B cell (primary cell): Measurements from ENCODE around the gene WAC. TPM values are rescaled to one million over a fixed set of nuclear protein-coding genes. Genes with fewer than 3 reads are reported as not detected.

Source experiments
- ATAC-seq: fragments of 200-7000 bp; cut with Tn5 transposase; one replicate; pipeline ENCODE4 v1.10.0; 2021; ENCODE audit warnings: low read depth, mild to moderate bottlenecking, moderate number of reproducible peaks, moderate library complexity
- CTCF ChIA-PET: fragments of 350-600 bp; sonication (Branson Sonifier 250); formaldehyde crosslinking; loops from one replicate; lab custom pipeline; 2021; ENCODE audit warnings: antibody characterized with exemption, inconsistent platforms; lab: Charles Lee
- POLR2A ChIA-PET: fragments of 350-600 bp; sonication (Branson Sonifier 250); formaldehyde crosslinking; loops from one replicate; lab custom pipeline; 2021; ENCODE audit warnings: antibody characterized with exemption; lab: Charles Lee
- DNase-seq: peaks from one replicate; pipeline ENCODE4 v3.0.0; 2013
- H2AFZ ChIP-seq: 2 replicates; pipeline ENCODE4 v1.6.1; 2012; ENCODE audit warnings: mild to moderate bottlenecking, low read depth, low read length; ENCODE audit not compliant: insufficient read depth, poor library complexity, severe bottlenecking
- H3K27ac ChIP-seq, 2 donors: 1 replicate in 1 of 2; 2 replicates in 1 of 2; pipeline ENCODE4 v1.5.1; 2012 to 2013; ENCODE audit warnings: low read length in 2 of 2, mild to moderate bottlenecking in 2 of 2, moderate library complexity in 1 of 2
- H3K27me3 ChIP-seq, 4 experiments: fragments of 200-600 bp in 1 of 4; sonication (generic) in 1 of 4; replicated peaks in 1 of 4; 1 replicate in 2 of 4; 2 replicates in 2 of 4; pipeline versions ENCODE4 v1.6.1 to v1.7.0; 2013 to 2016; ENCODE audit warnings: low read length in 3 of 4, mild to moderate bottlenecking in 2 of 4, mixed read lengths in 1 of 4, moderate library complexity in 1 of 4; ENCODE audit not compliant: insufficient read depth in 4 of 4, control insufficient read depth in 3 of 4; ENCODE audit errors: control extremely low read depth in 1 of 4
- H3K36me3 ChIP-seq, 2 experiments: replicated peaks in 1 of 2; 1 replicate in 1 of 2; 2 replicates in 1 of 2; pipeline versions ENCODE4 v1.6.1 to v1.7.1; 2013; ENCODE audit warnings: low read length in 1 of 2; ENCODE audit not compliant: insufficient read depth in 2 of 2, control insufficient read depth in 1 of 2; ENCODE audit errors: control extremely low read depth in 1 of 2, extremely low read depth in 1 of 2
- H3K4me1 ChIP-seq, 2 donors: fragments of 200-600 bp in 1 of 2; sonication (generic) in 1 of 2; 1 replicate in 1 of 2; 2 replicates in 1 of 2; pipeline versions ENCODE4 v1.5.1 to v1.6.1; 2013 to 2017; ENCODE audit warnings: low read length in 2 of 2; ENCODE audit not compliant: control insufficient read depth in 2 of 2, insufficient read depth in 2 of 2
- H3K4me2 ChIP-seq: replicated peaks from 2 replicates; pipeline ENCODE3; 2012; ENCODE audit warnings: mild to moderate bottlenecking, low read depth, low read length; ENCODE audit not compliant: poor library complexity, severe bottlenecking
- H3K4me3 ChIP-seq, 5 experiments: fragments of 200-600 bp in 1 of 5; sonication (generic) in 1 of 5; 1 replicate in 3 of 5; 2 replicates in 2 of 5; pipeline versions ENCODE4 v1.5.1 to v1.7.0; 2011 to 2016; ENCODE audit warnings: low read length in 4 of 5, mild to moderate bottlenecking in 4 of 5, low read depth in 2 of 5, control low read depth in 1 of 5, moderate library complexity in 1 of 5; ENCODE audit not compliant: insufficient read depth in 1 of 5; ENCODE audit errors: control extremely low read depth in 1 of 5, extremely low read depth in 1 of 5
- H3K79me2 ChIP-seq: fragments of 200-600 bp; sonication (generic); one replicate; pipeline ENCODE4 v1.6.0; 2016; ENCODE audit warnings: low read length; ENCODE audit not compliant: control insufficient read depth, insufficient read depth
- H3K9ac ChIP-seq: fragments of 200-600 bp; sonication (generic); 2 replicates; pipeline ENCODE4 v1.6.1; 2017; ENCODE audit warnings: mild to moderate bottlenecking, low read length, moderate library complexity
- H3K9me3 ChIP-seq, 3 donors: one replicate each; pipeline versions ENCODE4 v1.6.1 to v1.7.1; 2013; ENCODE audit warnings: low read length in 2 of 3; ENCODE audit not compliant: control insufficient read depth in 2 of 3, insufficient read depth in 1 of 3; ENCODE audit errors: control extremely low read depth in 1 of 3
- H4K20me1 ChIP-seq: 2 replicates; pipeline ENCODE4 v1.6.0; 2012; ENCODE audit warnings: mild to moderate bottlenecking, low read length; ENCODE audit not compliant: insufficient read depth, control insufficient read depth, poor library complexity, severe bottlenecking
- H3K27ac Mint-ChIP-seq: one replicate; pipeline ENCODE4 v1.8.0; 2021; ENCODE audit warnings: mixed read lengths
- H3K27me3 Mint-ChIP-seq: one replicate; pipeline ENCODE4 v1.8.0; 2021; ENCODE audit warnings: mixed read lengths
- H3K4me1 Mint-ChIP-seq: one replicate; pipeline ENCODE4 v1.8.0; 2021; ENCODE audit warnings: mixed read lengths
- H3K4me3 Mint-ChIP-seq: one replicate; pipeline ENCODE4 v1.8.0; 2021; ENCODE audit warnings: mixed read lengths
- H3K9me3 Mint-ChIP-seq: one replicate; pipeline ENCODE4 v1.8.0; 2022; ENCODE audit warnings: mixed read lengths; ENCODE audit not compliant: insufficient read depth
- EZH2 ChIP-seq: IDR thresholded peaks from 2 replicates; pipeline ENCODE4 v1.6.1; 2012; ENCODE audit warnings: borderline replicate concordance, low read depth, mild to moderate bottlenecking, moderate library complexity, low read length; ENCODE audit not compliant: insufficient read depth, poor library complexity, severe bottlenecking
- WGBS: methylation state at CpG from one replicate; pipeline ENCODE4 v1.1.5; 2013; ENCODE audit warnings: missing lambda C conversion rate; ENCODE audit not compliant: insufficient coverage; 5-methylcytosine and 5-hydroxymethylcytosine counted together
- intact Hi-C: fragments of 100-400 bp; cut with micrococcal nuclease; formaldehyde crosslinking; loops from one replicate; pipeline ENCODE4 v1.10.0; 2022
- polyA plus RNA-seq: library from polyadenylated mRNA; depleted of rRNA; stranded (reverse); fragments of >200 nt; gene quantifications from 2 replicates; pipeline ENCODE4 v1.2.3, GENCODE V29; 2012
- total RNA-seq, 2 donors: library from RNA; stranded (reverse); fragments of 120-200 nt in 1 of 2; gene quantifications; 1 replicate in 1 of 2; 2 replicates in 1 of 2; pipeline versions ENCODE4 v1.2.3 to v1.2.4, GENCODE V29; 2013 to 2022
- TF ChIP-seq, protein P1 (sequence below): fragments of 200-600 bp; IDR thresholded peaks from one replicate; pipeline ENCODE4 v1.8.0; 2022; ENCODE audit warnings: antibody characterized with exemption, mild to moderate bottlenecking

WAC gene
- total and polyA plus RNA-seq, 2 donors (not counting 1 experiment from before 2014, with no cell fraction given), result 77.4 to 196 TPM

DNA sequence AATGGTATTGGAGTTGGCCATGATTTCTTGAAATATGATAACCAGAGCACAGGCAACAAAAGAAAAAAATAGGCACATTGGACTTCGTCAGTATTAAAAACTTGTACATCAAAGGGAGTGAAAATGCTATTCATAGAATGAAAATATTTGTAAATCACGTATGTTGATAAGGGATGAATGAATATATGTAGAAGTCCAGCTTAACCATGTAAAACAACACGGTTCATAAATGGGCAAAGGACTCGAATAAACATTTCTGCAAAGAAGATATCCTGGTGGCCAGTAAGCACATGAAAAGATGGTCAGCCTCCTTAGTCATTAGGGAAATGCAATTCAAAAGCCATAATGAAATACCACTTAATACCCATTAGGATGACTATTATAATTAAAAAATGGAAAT lies 68.1 kb downstream of the WAC start:
- H3K9me3 Mint-ChIP-seq, result no peaks in the 10 kb centered on the region
- no peaks in the 10 kb centered on the region for H3K27me3 Mint-ChIP-seq
- CTCF ChIA-PET, result no interaction called here

More for the DNA sequence above, 68.1 kb downstream of the WAC start:
- H4K20me1 ChIP-seq, result peaks cover 76% of the 10 kb centered on the region
- no peak overlapping the region for H3K4me3 ChIP-seq
- peaks cover 0 to 3% of the 10 kb centered on the region in 2 donors for H3K4me1 ChIP-seq
- peaks cover 18% of the 10 kb centered on the region for H3K4me1 Mint-ChIP-seq
- H3K79me2 ChIP-seq, result peaks cover 69% of the 10 kb centered on the region
- H3K36me3 ChIP-seq, result peaks cover 7 to 57% of the 10 kb centered on the region in 2 experiments
- no peak overlapping the region for H3K27ac Mint-ChIP-seq
- DNase-seq (no peak), ATAC-seq (no peak)
- H3K9me3 ChIP-seq, result no peaks in the 10 kb centered on the region
- TF ChIP-seq EZH2, result no peak
- TF ChIP-seq, protein P1, sequence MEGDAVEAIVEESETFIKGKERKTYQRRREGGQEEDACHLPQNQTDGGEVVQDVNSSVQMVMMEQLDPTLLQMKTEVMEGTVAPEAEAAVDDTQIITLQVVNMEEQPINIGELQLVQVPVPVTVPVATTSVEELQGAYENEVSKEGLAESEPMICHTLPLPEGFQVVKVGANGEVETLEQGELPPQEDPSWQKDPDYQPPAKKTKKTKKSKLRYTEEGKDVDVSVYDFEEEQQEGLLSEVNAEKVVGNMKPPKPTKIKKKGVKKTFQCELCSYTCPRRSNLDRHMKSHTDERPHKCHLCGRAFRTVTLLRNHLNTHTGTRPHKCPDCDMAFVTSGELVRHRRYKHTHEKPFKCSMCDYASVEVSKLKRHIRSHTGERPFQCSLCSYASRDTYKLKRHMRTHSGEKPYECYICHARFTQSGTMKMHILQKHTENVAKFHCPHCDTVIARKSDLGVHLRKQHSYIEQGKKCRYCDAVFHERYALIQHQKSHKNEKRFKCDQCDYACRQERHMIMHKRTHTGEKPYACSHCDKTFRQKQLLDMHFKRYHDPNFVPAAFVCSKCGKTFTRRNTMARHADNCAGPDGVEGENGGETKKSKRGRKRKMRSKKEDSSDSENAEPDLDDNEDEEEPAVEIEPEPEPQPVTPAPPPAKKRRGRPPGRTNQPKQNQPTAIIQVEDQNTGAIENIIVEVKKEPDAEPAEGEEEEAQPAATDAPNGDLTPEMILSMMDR, result no peak
- H3K27me3 ChIP-seq, result no peaks in the 10 kb centered on the region
- no peak overlapping the region for H3K4me3 Mint-ChIP-seq
- no peak overlapping the region for H3K9ac ChIP-seq
- 100% methylated on average over 1 of the region's 4 CpGs for WGBS
- no peak overlapping the region for H2AFZ ChIP-seq
- H3K27ac ChIP-seq, result no peak overlapping the region
- intact Hi-C loops, result no loop called here
- H3K4me2 ChIP-seq, result no peak overlapping the region
- POLR2A ChIA-PET, result no interaction called here
